Fibroblast of villous mesenchyme (primary cell): Measurements from ENCODE around the gene VSIR. TPM values are rescaled to one million over a fixed set of nuclear protein-coding genes. Genes with fewer than 3 reads are reported as not detected.
A peak's percentile ranks its signal among the peaks of the same experiment; 100 is the strongest.

Experiments
- DNase-seq: peaks from one replicate; pipeline ENCODE4 v3.0.0-alpha.2; 2010; ENCODE audit warnings: low read depth
- H3K4me3 ChIP-seq: 2 replicates; pipeline ENCODE4 v1.5.1; 2011; ENCODE audit warnings: low read depth, mild to moderate bottlenecking, low read length
- CTCF ChIP-seq: IDR thresholded peaks from 2 replicates; pipeline ENCODE4 v1.5.1; 2012; ENCODE audit warnings: low read depth, mild to moderate bottlenecking, low read length; ENCODE audit not compliant: insufficient read depth
- total RNA-seq: library from RNA; depleted of rRNA; stranded (reverse); fragments of >200 nt; gene quantifications from 2 replicates; pipeline ENCODE4 v1.2.3, GENCODE V29; 2012

The VSIR gene
- total RNA-seq, 1 donor: 57.4 TPM

GRCh38 chr10:71708301-71708703 lies 65.0 kb downstream of the VSIR start:
- peak; percentile 75 for TF ChIP-seq CTCF
- no peak overlapping the region for H3K4me3 ChIP-seq
- peak; percentile 24 for DNase-seq

- no peak for TF ChIP-seq CTCF
- no peak for DNase-seq
- no peak overlapping the region for H3K4me3 ChIP-seq
These were observed 66.0 kb downstream of the VSIR start for GRCh38 chr10:71707240-71707789.

- no peak overlapping the region for H3K4me3 ChIP-seq
- no peak for TF ChIP-seq CTCF
- no peak for DNase-seq
These were observed 66.9 kb downstream of the VSIR start for GRCh38 chr10:71706216-71707121.

- H3K4me3 ChIP-seq: no peak overlapping the region
- no peak for TF ChIP-seq CTCF
- no peak for DNase-seq
These were observed 67.7 kb downstream of the VSIR start for GRCh38 chr10:71705582-71705981.

- TF ChIP-seq CTCF: no peak
- no peak overlapping the region for H3K4me3 ChIP-seq
- no peak for DNase-seq
These were observed 68.5 kb downstream of the VSIR start for GRCh38 chr10:71704816-71705215.

- peak; percentile 5 for TF ChIP-seq CTCF
- no peak for DNase-seq
- H3K4me3 ChIP-seq: no peak overlapping the region
These were observed 69.7 kb downstream of the VSIR start for GRCh38 chr10:71703577-71703976.
